Measurements from ENCODE around the gene MON1A.

The MON1A gene

GRCh38 chr3:49911124-49911420, 18.5 kb downstream of the MON1A start:
- CTCF ChIA-PET = interaction anchor here (0.7 kb wide), 1 partner anchor 563 kb away, joined by 3 read pairs; no protein-coding TSS in a partner anchor
- H3K4me3 ChIP-seq (ENCODE audit: low read depth, low read length) = no peak overlapping the region
- TF ChIP-seq ZNF426 (tag by site-specific recombination; IDR thresholded peaks at IDR 0.05) (no peak), ZNF544 (tag by site-specific recombination; IDR thresholded peaks at IDR 0.05) (no peak), ZNF747 (tag by site-specific recombination; IDR thresholded peaks at IDR 0.05) (no peak), ZSCAN5A (tag by site-specific recombination; IDR thresholded peaks at IDR 0.05) (no peak), ZNF202 (tag by site-specific recombination; IDR thresholded peaks at IDR 0.05; ENCODE audit: borderline replicate concordance) (no peak), KLF10 (tag by site-specific recombination; IDR thresholded peaks at IDR 0.05) (no peak), GLIS2 (tag by site-specific recombination; IDR thresholded peaks at IDR 0.05) (no peak), ZNF138 (tag by site-specific recombination; IDR thresholded peaks at IDR 0.05; ENCODE audit: borderline replicate concordance) (no peak), ZNF280D (tag by site-specific recombination; IDR thresholded peaks at IDR 0.05) (no peak), ZNF302 (tag by site-specific recombination; IDR thresholded peaks at IDR 0.05; ENCODE audit: low read depth) (no peak), ZNF585B (tag by site-specific recombination; IDR thresholded peaks at IDR 0.05) (no peak)

GRCh38 chr3:49910409-49911123, 19.0 kb downstream of the MON1A start:
- ChIA-PET CTCF (interaction anchor here (0.7 kb wide), 1 partner anchor 562 kb away, joined by 3 read pairs; no protein-coding TSS in a partner anchor), POLR2A (no interaction called here)
- H3K4me1 ChIP-seq (ENCODE audit: control insufficient read depth, insufficient read depth, low read length) = no peaks in the 10 kb centered on the region
- no peak overlapping the region for H3K27ac ChIP-seq (ENCODE audit: extremely low read depth, low read depth, low read length)
- no peak overlapping the region for H3K4me3 ChIP-seq (ENCODE audit: low read depth, low read length)
- H3K9me3 ChIP-seq (ENCODE audit: control insufficient read depth, insufficient read depth, low read depth, low read length) = no peaks in the 10 kb centered on the region
- TF ChIP-seq CTCF (tag by site-specific recombination; IDR thresholded peaks at IDR 0.05) (no peak), ZBTB10 (tag by site-specific recombination; IDR thresholded peaks at IDR 0.05) (no peak), ELK4 (IDR thresholded peaks at IDR 0.05; ENCODE audit: borderline replicate concordance, low read depth, low read length) (no peak)
- H3K36me3 ChIP-seq (ENCODE audit: control insufficient read depth in 2 of 2, insufficient read depth in 1 of 2, low read length in 2 of 2) = peaks cover 0 to 32% of the 10 kb centered on the region in 2 experiments; a peak in 1 of 3 replicates

More at GRCh38 chr3:49911124-49911420, 18.5 kb downstream of the MON1A start:
- Histone ChIP-seq H3K36me3 (ENCODE audit: control insufficient read depth in 2 of 2, insufficient read depth in 1 of 2, low read length in 2 of 2) (peaks cover 0 to 32% of the 10 kb centered on the region in 2 experiments; a peak in 1 of 3 replicates), H3K4me1 (ENCODE audit: control insufficient read depth, insufficient read depth, low read length) (no peaks in the 10 kb centered on the region), H3K9me3 (ENCODE audit: control insufficient read depth, insufficient read depth, low read depth, low read length) (no peaks in the 10 kb centered on the region), H3K27ac (ENCODE audit: extremely low read depth, low read depth, low read length) (no peak overlapping the region)
- POLR2A ChIA-PET = no interaction called here
